Naive B cell (primary cell): ENCODE measurements around the gene KIF9. TPM values are rescaled to one million over a fixed set of nuclear protein-coding genes. Genes with fewer than 3 reads are reported as not detected.
"Not testable (repeated sequence)": the region's sequence is repeated elsewhere in the genome, so short reads cannot be mapped to it uniquely, and the experiment has no call there.

Source experiments
- ATAC-seq, 2 donors: fragments of 150-1000 bp; cut with Tn5 transposase; 2 replicates each; pipeline ENCODE4 v1.10.0; 2021; ENCODE audit warnings: low read depth in 2 of 2, mild to moderate bottlenecking in 2 of 2, moderate library complexity in 2 of 2
- DNase-seq: peaks from one replicate; pipeline ENCODE4 v3.0.0; 2022
- H3K27ac Mint-ChIP-seq, 6 donors: one replicate each; pipeline ENCODE4 v1.8.0; 2020 to 2022; ENCODE audit warnings: mild to moderate bottlenecking in 6 of 6, mixed read lengths in 6 of 6, moderate library complexity in 5 of 6, inconsistent platforms in 2 of 6
- H3K27me3 Mint-ChIP-seq, 3 donors: one replicate each; pipeline ENCODE4 v1.8.0; 2021 to 2022; ENCODE audit warnings: mixed read lengths in 3 of 3, mild to moderate bottlenecking in 1 of 3
- H3K36me3 Mint-ChIP-seq, 2 donors: one replicate each; pipeline ENCODE4 v1.8.0; 2020 to 2022; ENCODE audit warnings: mixed read lengths in 2 of 2, inconsistent platforms in 1 of 2, mild to moderate bottlenecking in 1 of 2
- H3K4me1 Mint-ChIP-seq, 3 donors: one replicate each; pipeline ENCODE4 v1.8.0; 2020 to 2022; ENCODE audit warnings: mixed read lengths in 3 of 3, inconsistent platforms in 1 of 3, mild to moderate bottlenecking in 1 of 3, moderate library complexity in 1 of 3
- H3K4me3 Mint-ChIP-seq, 8 donors: one replicate each; pipeline ENCODE4 v1.8.0; 2020 to 2022; ENCODE audit warnings: mild to moderate bottlenecking in 8 of 8, mixed read lengths in 8 of 8, moderate library complexity in 8 of 8, inconsistent platforms in 2 of 8
- H3K9me3 Mint-ChIP-seq, 7 donors: one replicate each; pipeline ENCODE4 v1.8.0; 2020 to 2022; ENCODE audit warnings: mixed read lengths in 7 of 7, mild to moderate bottlenecking in 5 of 7, inconsistent platforms in 2 of 7, moderate library complexity in 1 of 7
- polyA plus RNA-seq, 6 donors: library from polyadenylated mRNA; unstranded; fragments of 300-500 nt; fragmentation: Illumina TruSeq; gene quantifications; one replicate each; pipeline ENCODE4 v1.2.3, GENCODE V29; 2021; ENCODE audit warnings: low read depth in 6 of 6

The KIF9 gene
- polyA plus RNA-seq, 6 donors from 2014 or later, result 3.4 to 11.0 (median 5.9) TPM

GRCh38 chr3:47181685-47182084 is 100.9 kb downstream of the KIF9 start:
- DNase-seq, H3K4me1 Mint-ChIP-seq, ATAC-seq, H3K36me3 Mint-ChIP-seq, H3K27ac Mint-ChIP-seq, H3K9me3 Mint-ChIP-seq, H3K4me3 Mint-ChIP-seq, H3K27me3 Mint-ChIP-seq: not testable (repeated sequence)

- H3K27me3 Mint-ChIP-seq, H3K36me3 Mint-ChIP-seq, H3K9me3 Mint-ChIP-seq, DNase-seq, H3K4me3 Mint-ChIP-seq, ATAC-seq: not testable (repeated sequence)
- Mint-ChIP-seq H3K4me1 (peaks cover 10 to 23% (median 14%) of the 10 kb centered on the region in 3 donors), H3K27ac (peak overlapping the region in 1 of 6 donors; percentile 38)
Observed at GRCh38 chr3:47180011-47180410, 102.6 kb downstream of the KIF9 start.

Other genes starting within 250 kb of the KIF9 start
- gene SETD2, start 118.7 kb downstream of the KIF9 start, polyA plus RNA-seq, result 10 to 100 TPM in 5 of 6 donors, 1 to 10 TPM in 1; 7.0 to 41.3 (median 19.6) TPM
- 10 to 100 TPM; 14.7 to 23.5 (median 19.6) TPM for gene KLHL18, start 145 bp upstream of the KIF9 start, polyA plus RNA-seq
- gene PTPN23, start 98.2 kb upstream of the KIF9 start, polyA plus RNA-seq, result 1 to 10 TPM in 5 of 6 donors, under 1 TPM in 1; 0.60 to 6.3 (median 4.2) TPM
- gene SCAP, start 193.1 kb upstream of the KIF9 start, polyA plus RNA-seq, result 10 to 100 TPM; 16.7 to 54.1 (median 34.8) TPM
- gene ELP6, start 230.9 kb upstream of the KIF9 start, polyA plus RNA-seq, result 10 to 100 TPM; 28.4 to 59.9 (median 38.7) TPM